Smooth muscle cell (in vitro differentiated cells): ENCODE measurements around the gene SUSD1. TPM values are rescaled to one million over a fixed set of nuclear protein-coding genes. Genes with fewer than 3 reads are reported as not detected.

ENCODE experiments used
- DNase-seq: peaks from one replicate; lab custom pipeline; 2025; ENCODE audit not compliant: unreplicated experiment; lab: John Stamatoyannopoulos, UW
- H2AFZ ChIP-seq: fragments of 200-600 bp; sonication (generic); 2 replicates; pipeline ENCODE4 v1.6.0; 2016; ENCODE audit warnings: antibody characterized with exemption, low read depth, mild to moderate bottlenecking
- H3F3A ChIP-seq: fragments of 200-600 bp; sonication (generic); 2 replicates; pipeline ENCODE4 v1.6.0; 2017; ENCODE audit warnings: antibody characterized with exemption, low read depth
- H3K27ac ChIP-seq: fragments of 200-600 bp; sonication (generic); 2 replicates; pipeline ENCODE4 v1.5.1; 2016; ENCODE audit warnings: low read depth, mild to moderate bottlenecking
- H3K27me3 ChIP-seq: fragments of 200-600 bp; sonication (generic); 2 replicates; pipeline ENCODE4 v1.6.1; 2016; ENCODE audit warnings: low read depth, mild to moderate bottlenecking
- H3K36me3 ChIP-seq: fragments of 200-600 bp; sonication (generic); 2 replicates; pipeline ENCODE4 v1.5.1; 2016; ENCODE audit warnings: low read depth
- H3K4me1 ChIP-seq: fragments of 200-600 bp; sonication (generic); 2 replicates; pipeline ENCODE4 v1.5.1; 2016; ENCODE audit warnings: low read depth
- H3K4me2 ChIP-seq: fragments of 200-600 bp; sonication (generic); 2 replicates; pipeline ENCODE4 v1.6.0; 2016; ENCODE audit warnings: mild to moderate bottlenecking
- H3K4me3 ChIP-seq: fragments of 200-600 bp; sonication (generic); 2 replicates; pipeline ENCODE4 v1.5.1; 2016; ENCODE audit warnings: mild to moderate bottlenecking
- H3K79me2 ChIP-seq: fragments of 200-600 bp; sonication (generic); 2 replicates; pipeline ENCODE4 v1.6.0; 2016; ENCODE audit warnings: low read depth, mild to moderate bottlenecking
- H3K9ac ChIP-seq: fragments of 200-600 bp; sonication (generic); 2 replicates; pipeline ENCODE4 v1.6.0; 2016; ENCODE audit warnings: low read depth
- H3K9me3 ChIP-seq: fragments of 200-600 bp; sonication (generic); replicated peaks from 2 replicates; pipeline ENCODE4 v1.5.1; 2016; ENCODE audit warnings: low read depth
- H4K20me1 ChIP-seq: fragments of 200-600 bp; sonication (generic); 2 replicates; pipeline ENCODE4 v1.6.0; 2016; ENCODE audit warnings: low read depth
- CTCF ChIP-seq: fragments of 200-600 bp; sonication (generic); IDR thresholded peaks from 2 replicates; pipeline ENCODE4 v1.5.1; 2017; ENCODE audit warnings: borderline replicate concordance, mild to moderate bottlenecking, antibody characterized with exemption; ENCODE audit not compliant: insufficient read depth, poor library complexity, severe bottlenecking
- WGBS: methylation state at CpG from one replicate; pipeline ENCODE4 v1.1.7; 2016; ENCODE audit warnings: low lambda C conversion rate; 5-methylcytosine and 5-hydroxymethylcytosine counted together
- polyA plus RNA-seq: library from polyadenylated mRNA; unstranded; fragments of >200 nt; fragmentation: Nextera tagmentation; extraction: Ambion mirVana; gene quantifications from 2 replicates; pipeline ENCODE4 v1.2.1, GENCODE V29; 2016
- total RNA-seq: library from RNA; depleted of rRNA; stranded (reverse); fragments of >200 nt; gene quantifications from 2 replicates; pipeline ENCODE4 v1.2.3, GENCODE V29; 2014

Gene SUSD1
- total and polyA plus RNA-seq, 2 experiments from 2014 or later = 6.7 to 11.8 TPM

GRCh38 chr9:112170968-112171367, 4.1 kb downstream of the SUSD1 start:
- Histone ChIP-seq H3K4me1 (no peaks in the 10 kb centered on the region), H2AFZ (no peak overlapping the region), H3K79me2 (no peaks in the 10 kb centered on the region), H3F3A (no peaks in the 10 kb centered on the region), H3K4me2 (no peak overlapping the region), H3K27ac (no peak overlapping the region), H3K9me3 (no peaks in the 10 kb centered on the region), H3K4me3 (no peak overlapping the region), H3K27me3 (no peaks in the 10 kb centered on the region), H3K9ac (no peak overlapping the region), H3K36me3 (no peaks in the 10 kb centered on the region), H4K20me1 (no peaks in the 10 kb centered on the region)
- no peak for DNase-seq
- WGBS = 86% methylated on average over 5 of the region's 5 CpGs
- no peak for TF ChIP-seq CTCF

GRCh38 chr9:112170235-112170634, 4.9 kb downstream of the SUSD1 start:
- no peak overlapping the region for H3K9ac ChIP-seq
- no peak overlapping the region for H3K4me3 ChIP-seq
- no peak overlapping the region for H3K4me2 ChIP-seq
- WGBS = 53% methylated on average over 4 of the region's 4 CpGs
- H2AFZ ChIP-seq = no peak overlapping the region
- no peaks in the 10 kb centered on the region for H3K79me2 ChIP-seq
- no peaks in the 10 kb centered on the region for H3K9me3 ChIP-seq
- no peaks in the 10 kb centered on the region for H4K20me1 ChIP-seq
- H3K27ac ChIP-seq = peak overlapping the region; percentile 42
- no peak for TF ChIP-seq CTCF
- H3F3A ChIP-seq = no peaks in the 10 kb centered on the region
- H3K36me3 ChIP-seq = no peaks in the 10 kb centered on the region
- DNase-seq = no peak
- H3K27me3 ChIP-seq = no peaks in the 10 kb centered on the region
- no peaks in the 10 kb centered on the region for H3K4me1 ChIP-seq

GRCh38 chr9:112169368-112169767, 5.7 kb downstream of the SUSD1 start:
- no peak overlapping the region for H3K9ac ChIP-seq
- no peaks in the 10 kb centered on the region for H3F3A ChIP-seq
- H3K27ac ChIP-seq = peak overlapping the region; percentile 42
- no peaks in the 10 kb centered on the region for H3K36me3 ChIP-seq
- 69% methylated on average over 6 of the region's 6 CpGs for WGBS
- H3K79me2 ChIP-seq = no peaks in the 10 kb centered on the region
- no peak for TF ChIP-seq CTCF
- H2AFZ ChIP-seq = no peak overlapping the region
- H3K4me2 ChIP-seq = no peak overlapping the region
- H4K20me1 ChIP-seq = no peaks in the 10 kb centered on the region
- H3K27me3 ChIP-seq = no peaks in the 10 kb centered on the region
- H3K4me1 ChIP-seq = no peaks in the 10 kb centered on the region
- no peak overlapping the region for H3K4me3 ChIP-seq
- no peak for DNase-seq
- no peaks in the 10 kb centered on the region for H3K9me3 ChIP-seq

DNA sequence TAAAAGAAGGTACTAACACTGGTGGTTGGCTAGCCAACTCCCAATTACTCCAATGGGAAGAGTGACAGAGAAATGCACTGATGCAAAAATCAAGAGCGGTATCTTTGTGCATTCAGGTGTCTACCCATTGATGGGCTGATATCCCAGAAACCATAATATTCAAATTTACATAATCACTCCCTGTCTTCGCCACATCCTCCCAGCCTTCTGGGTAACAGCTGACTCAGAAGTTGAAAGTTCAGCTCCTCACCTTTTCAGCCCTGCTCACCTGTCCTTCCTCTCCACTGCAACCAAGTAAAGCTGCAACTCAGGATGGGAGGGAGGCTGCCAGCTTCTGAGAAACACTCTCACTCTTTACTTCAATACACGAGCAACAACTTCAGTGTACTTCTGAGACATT, 6.9 kb downstream of the SUSD1 start:
- Histone ChIP-seq H4K20me1 (no peaks in the 10 kb centered on the region), H2AFZ (no peak overlapping the region), H3K4me2 (no peak overlapping the region), H3K36me3 (no peaks in the 10 kb centered on the region), H3K4me3 (no peak overlapping the region), H3K27ac (no peak overlapping the region), H3K9ac (no peak overlapping the region), H3K4me1 (no peaks in the 10 kb centered on the region), H3K79me2 (no peaks in the 10 kb centered on the region), H3K9me3 (no peaks in the 10 kb centered on the region), H3K27me3 (no peaks in the 10 kb centered on the region), H3F3A (no peaks in the 10 kb centered on the region)
- TF ChIP-seq CTCF = no peak
- no peak for DNase-seq
- 53% methylated on average over 3 of the region's 3 CpGs for WGBS
